ENCODE results near the gene UBTF. TPM values are rescaled to one million over a fixed set of nuclear protein-coding genes. Genes with fewer than 3 reads are reported as not detected.
A peak's percentile ranks its signal among the peaks of the same experiment; 100 is the strongest.

Gene UBTF
- total and polyA plus RNA-seq, 9 of the 15 experiments (the other 6 are each of a cell fraction or from before 2014, with no cell fraction given) = 1.2 to 113 (median 83.6) TPM

DNA sequence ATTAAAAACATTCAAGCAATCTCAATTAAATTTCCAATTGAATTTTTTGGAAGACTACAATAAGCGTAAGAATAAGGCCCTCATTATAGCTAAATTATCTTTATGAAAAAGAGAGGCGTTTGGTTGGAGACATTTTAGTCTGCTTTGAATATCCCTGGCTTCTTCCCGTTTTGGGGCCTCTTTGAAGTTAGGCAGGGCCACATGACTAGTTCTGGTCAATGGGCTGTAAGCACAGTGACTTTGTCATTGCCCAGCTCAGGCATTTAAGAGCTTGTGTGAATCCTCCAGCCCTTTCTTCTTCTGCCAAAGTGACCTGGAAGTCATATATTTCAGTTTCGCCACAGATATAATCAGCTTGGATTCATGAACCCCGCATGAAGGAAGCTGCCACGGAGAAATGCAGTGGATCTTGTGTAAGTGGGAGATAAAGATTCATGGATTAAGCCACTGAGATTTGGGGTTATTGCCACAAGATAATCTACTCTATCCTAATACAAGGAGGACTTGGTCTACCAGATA, 21.7 kb upstream of the UBTF start:
- H3K27ac ChIP-seq (ENCODE audit: extremely low read depth, low read depth, low read length) = no peak overlapping the region
- no peaks in the 10 kb centered on the region for H4K20me1 ChIP-seq (replicated peaks; ENCODE audit: control insufficient read depth, insufficient read depth, low read length)
- peak in 1 of 4 experiments; percentile 47 for DNase-seq (ENCODE audit: extremely low read depth in 1 of 4, low spot score in 3 of 4)
- peaks cover 16% of the 10 kb centered on the region in 2 experiments; a peak in 4 of 5 replicates for H3K4me1 ChIP-seq (replicated peaks in 1 of 2; ENCODE audit: control insufficient read depth in 2 of 2, insufficient read depth in 2 of 2, low read length in 2 of 2)
- no peaks in the 10 kb centered on the region for H3K79me2 ChIP-seq (ENCODE audit: control insufficient read depth, insufficient read depth, low read length)
- H3K4me2 ChIP-seq (ENCODE audit: insufficient read depth, low read length) = no peak overlapping the region
- intact Hi-C loops (cut with micrococcal nuclease) (no loop called here), in situ Hi-C loops (cut with MboI) (no loop called here)
- peak; percentile 59 for FAIRE-seq
- no peak for TF ChIP-seq ZNF764 (CRISPR knock-in tag; IDR thresholded peaks at IDR 0.05; ENCODE audit: low read depth)
- TF ChIP-seq, protein P1, sequence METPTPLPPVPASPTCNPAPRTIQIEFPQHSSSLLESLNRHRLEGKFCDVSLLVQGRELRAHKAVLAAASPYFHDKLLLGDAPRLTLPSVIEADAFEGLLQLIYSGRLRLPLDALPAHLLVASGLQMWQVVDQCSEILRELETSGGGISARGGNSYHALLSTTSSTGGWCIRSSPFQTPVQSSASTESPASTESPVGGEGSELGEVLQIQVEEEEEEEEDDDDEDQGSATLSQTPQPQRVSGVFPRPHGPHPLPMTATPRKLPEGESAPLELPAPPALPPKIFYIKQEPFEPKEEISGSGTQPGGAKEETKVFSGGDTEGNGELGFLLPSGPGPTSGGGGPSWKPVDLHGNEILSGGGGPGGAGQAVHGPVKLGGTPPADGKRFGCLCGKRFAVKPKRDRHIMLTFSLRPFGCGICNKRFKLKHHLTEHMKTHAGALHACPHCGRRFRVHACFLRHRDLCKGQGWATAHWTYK (CRISPR knock-in tag; IDR thresholded peaks at IDR 0.05) = peak; percentile 84
- 0 out of 2 replicates have a peak, but pooled peaks have one; percentile 30 for TF ChIP-seq TCF7L2 (IDR thresholded peaks at IDR 0.05; ENCODE audit: low read depth, low read length)
- peak; percentile 49; the same call in 1 of the 2 replicates for TF ChIP-seq RAD51 (IDR thresholded peaks at IDR 0.05; ENCODE audit: borderline replicate concordance, low read depth)
- no peak for TF ChIP-seq NR2C2 (CRISPR knock-in tag; IDR thresholded peaks at IDR 0.05)
- peak; percentile 57; the same call in 1 of the 2 replicates for TF ChIP-seq NR2C2 (tag; IDR thresholded peaks at IDR 0.05)
- TF ChIP-seq, protein P2, sequence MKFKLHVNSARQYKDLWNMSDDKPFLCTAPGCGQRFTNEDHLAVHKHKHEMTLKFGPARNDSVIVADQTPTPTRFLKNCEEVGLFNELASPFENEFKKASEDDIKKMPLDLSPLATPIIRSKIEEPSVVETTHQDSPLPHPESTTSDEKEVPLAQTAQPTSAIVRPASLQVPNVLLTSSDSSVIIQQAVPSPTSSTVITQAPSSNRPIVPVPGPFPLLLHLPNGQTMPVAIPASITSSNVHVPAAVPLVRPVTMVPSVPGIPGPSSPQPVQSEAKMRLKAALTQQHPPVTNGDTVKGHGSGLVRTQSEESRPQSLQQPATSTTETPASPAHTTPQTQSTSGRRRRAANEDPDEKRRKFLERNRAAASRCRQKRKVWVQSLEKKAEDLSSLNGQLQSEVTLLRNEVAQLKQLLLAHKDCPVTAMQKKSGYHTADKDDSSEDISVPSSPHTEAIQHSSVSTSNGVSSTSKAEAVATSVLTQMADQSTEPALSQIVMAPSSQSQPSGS (CRISPR knock-in tag; IDR thresholded peaks at IDR 0.05) = no peak
- TF ChIP-seq, protein P3, sequence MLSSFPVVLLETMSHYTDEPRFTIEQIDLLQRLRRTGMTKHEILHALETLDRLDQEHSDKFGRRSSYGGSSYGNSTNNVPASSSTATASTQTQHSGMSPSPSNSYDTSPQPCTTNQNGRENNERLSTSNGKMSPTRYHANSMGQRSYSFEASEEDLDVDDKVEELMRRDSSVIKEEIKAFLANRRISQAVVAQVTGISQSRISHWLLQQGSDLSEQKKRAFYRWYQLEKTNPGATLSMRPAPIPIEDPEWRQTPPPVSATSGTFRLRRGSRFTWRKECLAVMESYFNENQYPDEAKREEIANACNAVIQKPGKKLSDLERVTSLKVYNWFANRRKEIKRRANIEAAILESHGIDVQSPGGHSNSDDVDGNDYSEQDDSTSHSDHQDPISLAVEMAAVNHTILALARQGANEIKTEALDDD (IDR thresholded peaks at IDR 0.05) = peak; percentile 78
- TF ChIP-seq MCM2 (IDR thresholded peaks at IDR 0.05; ENCODE audit: low read depth) = no peak
- TF ChIP-seq MEIS2 (IDR thresholded peaks at IDR 0.05; ENCODE audit: partially characterized antibody) = peak; percentile 23
- peak; percentile 76 for TF ChIP-seq USF1 (CRISPR knock-in tag; IDR thresholded peaks at IDR 0.05)
- TF ChIP-seq KDM1A (IDR thresholded peaks at IDR 0.05) = peak in 1 of 2 experiments; percentile 48; a peak in 2 of 4 replicates
- peak; percentile 59 for TF ChIP-seq USF2 (CRISPR knock-in tag; IDR thresholded peaks at IDR 0.05)
- TF ChIP-seq TCF7 (IDR thresholded peaks at IDR 0.05; ENCODE audit: borderline replicate concordance) = 0 out of 2 replicates have a peak, but pooled peaks have one; percentile 55
- no peak for TF ChIP-seq ZNF12 (CRISPR knock-in tag; IDR thresholded peaks at IDR 0.05)
- 0 out of 2 replicates have a peak, but pooled peaks have one; percentile 25 for TF ChIP-seq GABPA (tag; conservative IDR thresholded peaks at IDR 0.05; ENCODE audit: low read depth)
- H3K36me3 ChIP-seq (ENCODE audit: control insufficient read depth, insufficient read depth, low read length) = no peaks in the 10 kb centered on the region
- peak; percentile 66 for ATAC-seq
- H3K9me1 ChIP-seq (ENCODE audit: control insufficient read depth, insufficient read depth, low read length) = no peaks in the 10 kb centered on the region
- H2AFZ ChIP-seq (ENCODE audit: low read depth, low read length) = no peak overlapping the region
- H3K27me3 ChIP-seq (ENCODE audit: control insufficient read depth in 2 of 2, insufficient read depth in 2 of 2, low read length in 2 of 2) = no peaks in the 10 kb centered on the region
- CTCF ChIA-PET (ENCODE audit: low intra/inter-chr PET ratio) = no interaction called here
- H3K4me3 ChIP-seq = no peak overlapping the region
- POLR2A ChIA-PET = interaction anchor here (1.5 to 1.6 kb wide), 2 partner anchors 10 to 13 kb away, joined by 4 to 7 read pairs; no protein-coding TSS in a partner anchor
- no TSS peak for BruUV-seq (replicated peaks)
- 11% methylated on average over 6 of the region's 6 CpGs for WGBS (ENCODE audit: insufficient coverage, low coverage, missing lambda C conversion rate)
- no peaks in the 10 kb centered on the region for H3K9me3 ChIP-seq (replicated peaks; ENCODE audit: control insufficient read depth, insufficient read depth, low read depth, low read length)
- no peak overlapping the region for H3K9ac ChIP-seq (ENCODE audit: insufficient read depth in 1 of 2, low read depth in 2 of 2, low read length in 2 of 2)

All from K562 (cell line).